HepG2 (cell line): ENCODE data around the gene AFAP1.

Experiments
- ATF3 ChIP-seq: sonication (generic); formaldehyde crosslinking; IDR thresholded peaks from 2 replicates; pipeline ENCODE4 v1.4.0; 2020; ENCODE audit warnings: missing genetic modification reagents
- CAMTA2 ChIP-seq: sonication (generic); formaldehyde crosslinking; IDR thresholded peaks from 2 replicates; pipeline ENCODE4 v1.4.0; 2020; ENCODE audit warnings: mild to moderate bottlenecking, missing genetic modification reagents, borderline replicate concordance
- HOXD1 ChIP-seq: sonication (generic); formaldehyde crosslinking; IDR thresholded peaks from 2 replicates; pipeline ENCODE4 v1.5.0; 2020; ENCODE audit warnings: missing genetic modification reagents
- IRF2 ChIP-seq: IDR thresholded peaks from 2 replicates; pipeline ENCODE4 v1.6.1; 2018; ENCODE audit warnings: missing genetic modification reagents, missing compliant biosample characterization
- KDM5B ChIP-seq: sonication (generic); formaldehyde crosslinking; IDR thresholded peaks from 2 replicates; pipeline ENCODE4 v1.4.0; 2020; ENCODE audit warnings: missing genetic modification reagents, mild to moderate bottlenecking, borderline replicate concordance
- SP4 ChIP-seq: sonication (generic); formaldehyde crosslinking; IDR thresholded peaks from 2 replicates; pipeline ENCODE4 v1.8.1; 2023; ENCODE audit warnings: mild to moderate bottlenecking, missing genetic modification reagents
- ZNF253 ChIP-seq: sonication (generic); formaldehyde crosslinking; IDR thresholded peaks from 2 replicates; pipeline ENCODE4 v1.8.0; 2022; ENCODE audit warnings: mild to moderate bottlenecking, missing genetic modification reagents, borderline replicate concordance
- ZNF383 ChIP-seq: sonication (generic); formaldehyde crosslinking; IDR thresholded peaks from 2 replicates; pipeline ENCODE4 v1.4.0; 2020; ENCODE audit warnings: missing genetic modification reagents, mild to moderate bottlenecking, borderline replicate concordance
- ZNF737 ChIP-seq: sonication (generic); formaldehyde crosslinking; IDR thresholded peaks from 2 replicates; pipeline ENCODE4 v1.5.0; 2020; ENCODE audit warnings: missing genetic modification reagents, mild to moderate bottlenecking, borderline replicate concordance
- TF ChIP-seq, protein P1 (sequence below): sonication (generic); formaldehyde crosslinking; IDR thresholded peaks from 2 replicates; pipeline ENCODE4 v1.4.0; 2020; ENCODE audit warnings: missing genetic modification reagents, borderline replicate concordance

DNA sequence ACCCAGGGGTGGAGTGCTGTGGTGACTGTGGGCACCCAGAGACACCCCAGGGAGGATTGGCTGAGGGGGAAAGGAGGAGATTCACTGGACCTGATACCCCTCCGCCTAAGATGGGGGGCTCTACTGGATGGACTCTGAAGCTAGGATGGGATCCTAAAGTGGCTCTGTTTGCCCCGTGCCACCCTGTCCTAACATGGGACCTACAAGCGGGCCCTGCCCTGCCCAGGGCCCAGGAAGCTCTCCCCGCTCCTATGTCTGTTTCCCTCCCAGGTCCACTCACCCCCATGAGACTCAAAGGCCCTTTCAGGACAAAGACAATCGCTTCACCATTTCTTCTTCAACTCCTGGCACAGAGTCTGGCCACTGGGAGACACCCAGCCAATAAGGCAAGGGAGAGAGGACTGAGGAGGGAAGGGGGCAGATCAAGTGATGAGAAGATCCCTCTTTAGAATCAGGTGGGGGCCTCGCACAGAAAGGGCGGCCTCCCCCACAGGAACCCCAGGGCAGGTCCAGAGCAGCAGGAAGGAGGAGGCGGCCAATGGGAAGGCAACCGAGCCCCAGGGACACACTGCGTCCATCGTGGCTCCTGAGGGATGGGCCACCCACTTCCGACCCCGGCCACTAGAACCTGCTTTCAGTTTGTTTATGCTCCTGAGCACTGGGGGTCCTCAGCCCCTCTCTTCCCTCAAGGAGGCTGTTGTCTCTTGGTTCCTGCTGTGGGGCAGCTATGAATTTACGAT lies 155.4 kb downstream of the AFAP1 start:
- no peak for TF ChIP-seq KDM5B
- TF ChIP-seq HOXD1 (CRISPR knock-in tag): no peak
- TF ChIP-seq ATF3 (CRISPR knock-in tag): no peak
- TF ChIP-seq CAMTA2: no peak
- TF ChIP-seq ZNF253 (CRISPR knock-in tag): no peak
- no peak for TF ChIP-seq IRF2 (CRISPR knock-in tag)
- TF ChIP-seq ZNF737 (CRISPR knock-in tag): no peak
- TF ChIP-seq ZNF383 (CRISPR knock-in tag): no peak
- TF ChIP-seq SP4: no peak
- TF ChIP-seq, protein P1, sequence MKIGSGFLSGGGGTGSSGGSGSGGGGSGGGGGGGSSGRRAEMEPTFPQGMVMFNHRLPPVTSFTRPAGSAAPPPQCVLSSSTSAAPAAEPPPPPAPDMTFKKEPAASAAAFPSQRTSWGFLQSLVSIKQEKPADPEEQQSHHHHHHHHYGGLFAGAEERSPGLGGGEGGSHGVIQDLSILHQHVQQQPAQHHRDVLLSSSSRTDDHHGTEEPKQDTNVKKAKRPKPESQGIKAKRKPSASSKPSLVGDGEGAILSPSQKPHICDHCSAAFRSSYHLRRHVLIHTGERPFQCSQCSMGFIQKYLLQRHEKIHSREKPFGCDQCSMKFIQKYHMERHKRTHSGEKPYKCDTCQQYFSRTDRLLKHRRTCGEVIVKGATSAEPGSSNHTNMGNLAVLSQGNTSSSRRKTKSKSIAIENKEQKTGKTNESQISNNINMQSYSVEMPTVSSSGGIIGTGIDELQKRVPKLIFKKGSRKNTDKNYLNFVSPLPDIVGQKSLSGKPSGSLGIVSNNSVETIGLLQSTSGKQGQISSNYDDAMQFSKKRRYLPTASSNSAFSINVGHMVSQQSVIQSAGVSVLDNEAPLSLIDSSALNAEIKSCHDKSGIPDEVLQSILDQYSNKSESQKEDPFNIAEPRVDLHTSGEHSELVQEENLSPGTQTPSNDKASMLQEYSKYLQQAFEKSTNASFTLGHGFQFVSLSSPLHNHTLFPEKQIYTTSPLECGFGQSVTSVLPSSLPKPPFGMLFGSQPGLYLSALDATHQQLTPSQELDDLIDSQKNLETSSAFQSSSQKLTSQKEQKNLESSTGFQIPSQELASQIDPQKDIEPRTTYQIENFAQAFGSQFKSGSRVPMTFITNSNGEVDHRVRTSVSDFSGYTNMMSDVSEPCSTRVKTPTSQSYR (CRISPR knock-in tag): no peak
